ENCODE measurements around the gene YWHAQ.
"Not testable (repeated sequence)": the region's sequence is repeated elsewhere in the genome, so short reads cannot be mapped to it uniquely, and the experiment has no call there.

YWHAQ gene

DNA sequence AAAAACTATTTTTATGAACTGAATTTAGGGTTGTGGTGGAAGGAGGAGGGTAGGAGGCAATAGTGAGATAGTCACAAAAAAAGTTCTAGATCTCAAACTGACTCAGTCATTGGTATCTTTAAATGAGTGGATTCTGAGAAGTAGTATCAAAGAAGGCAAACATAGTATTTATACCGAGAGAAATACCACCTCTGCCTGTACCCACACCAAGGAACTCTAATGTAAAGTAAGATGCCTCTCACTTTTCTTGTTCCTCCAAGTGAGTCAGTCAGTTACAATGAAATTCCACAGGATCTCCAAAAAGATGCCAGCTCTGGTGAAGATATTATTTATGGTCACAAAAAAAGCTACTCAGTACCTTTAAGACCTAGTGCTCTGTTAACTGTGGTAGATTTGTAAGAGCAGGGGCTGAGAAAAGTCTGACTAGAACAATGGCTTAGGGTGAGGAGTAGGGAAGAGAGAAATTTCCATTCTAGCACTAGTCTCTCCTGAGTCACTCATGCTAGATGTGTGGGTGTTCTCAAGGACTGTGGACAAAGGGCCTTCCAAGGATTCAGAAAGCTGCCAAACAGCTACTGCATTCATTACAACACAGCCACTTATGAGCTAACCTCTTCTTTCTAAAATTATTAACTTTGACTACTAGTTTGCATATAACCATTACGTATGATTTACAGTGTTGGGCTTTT lies 36.3 kb downstream of the YWHAQ start:
- no peak for DNase-seq (ENCODE audit: low read depth, low spot score)

- no peak for DNase-seq (ENCODE audit: low read depth, low spot score)
These were observed 36.9 kb downstream of the YWHAQ start for GRCh38 chr2:9593925-9594324.

DNA sequence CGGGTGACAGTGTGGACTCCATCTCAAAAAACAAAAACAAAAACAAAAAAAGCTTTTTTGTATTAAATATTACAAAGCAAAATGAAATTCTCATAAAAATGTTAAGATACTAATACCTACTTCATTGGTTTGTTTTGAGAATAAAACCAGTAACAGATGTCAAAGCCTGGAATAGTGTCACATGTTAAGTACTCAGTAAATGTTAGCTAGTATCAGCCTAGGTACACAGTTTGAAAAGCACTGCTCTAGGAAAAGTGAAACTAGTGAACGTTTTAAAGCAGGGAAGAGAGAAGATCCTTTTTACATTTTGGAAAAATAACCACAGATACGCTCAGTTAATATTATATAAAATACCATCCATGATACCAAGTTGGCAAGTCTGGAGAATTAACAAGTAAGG lies 38.1 kb downstream of the YWHAQ start:
- no peak for DNase-seq (ENCODE audit: low read depth, low spot score)

DNA sequence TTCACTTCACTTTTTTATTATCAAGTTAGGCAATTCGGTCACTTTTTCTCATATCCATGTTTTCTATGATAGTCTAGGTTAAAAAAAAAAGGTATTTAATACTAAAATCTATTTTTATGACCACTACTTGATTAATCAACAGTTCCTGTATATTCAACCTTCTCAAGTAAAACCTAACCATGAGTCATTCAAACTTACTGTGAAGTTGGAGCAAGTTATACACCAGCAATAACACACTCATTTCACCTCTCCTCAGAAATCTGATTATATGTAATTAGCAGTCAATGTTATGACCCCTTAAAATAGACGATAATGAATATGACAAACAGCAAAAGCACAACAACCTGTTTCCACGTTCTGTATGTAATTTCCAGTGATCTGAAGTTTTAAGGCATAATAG lies 40.2 kb downstream of the YWHAQ start:
- DNase-seq (ENCODE audit: low read depth, low spot score) = no peak

DNA sequence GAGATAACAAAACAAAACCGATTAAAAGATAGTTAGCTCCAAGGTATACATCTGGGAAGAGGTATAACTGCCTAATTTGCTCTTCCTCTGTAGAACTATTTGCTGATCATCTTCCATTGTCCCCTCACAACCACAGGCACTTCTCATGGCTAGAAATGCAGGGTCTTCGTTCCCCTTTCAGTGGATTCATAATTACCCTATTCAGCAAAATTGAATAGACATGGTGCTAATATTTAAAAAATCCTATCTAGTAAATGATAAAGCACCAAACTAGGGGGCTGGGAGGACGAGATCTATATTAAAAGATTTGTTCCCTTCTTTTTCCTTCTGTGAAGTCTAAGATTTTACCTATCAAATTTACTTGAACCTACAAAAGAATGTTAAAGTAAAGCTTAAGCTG lies 44.3 kb downstream of the YWHAQ start:
- DNase-seq (ENCODE audit: low read depth, low spot score) = no peak

- DNase-seq (ENCODE audit: low read depth, low spot score) = no peak
These were observed 45.3 kb downstream of the YWHAQ start for GRCh38 chr2:9585486-9585885.

- not testable (repeated sequence) for DNase-seq (ENCODE audit: low read depth, low spot score)
These were observed 45.9 kb downstream of the YWHAQ start for GRCh38 chr2:9584902-9585301.

- no peak for DNase-seq (ENCODE audit: low read depth, low spot score)
These were observed 48.2 kb downstream of the YWHAQ start for GRCh38 chr2:9582624-9583023.

DNA sequence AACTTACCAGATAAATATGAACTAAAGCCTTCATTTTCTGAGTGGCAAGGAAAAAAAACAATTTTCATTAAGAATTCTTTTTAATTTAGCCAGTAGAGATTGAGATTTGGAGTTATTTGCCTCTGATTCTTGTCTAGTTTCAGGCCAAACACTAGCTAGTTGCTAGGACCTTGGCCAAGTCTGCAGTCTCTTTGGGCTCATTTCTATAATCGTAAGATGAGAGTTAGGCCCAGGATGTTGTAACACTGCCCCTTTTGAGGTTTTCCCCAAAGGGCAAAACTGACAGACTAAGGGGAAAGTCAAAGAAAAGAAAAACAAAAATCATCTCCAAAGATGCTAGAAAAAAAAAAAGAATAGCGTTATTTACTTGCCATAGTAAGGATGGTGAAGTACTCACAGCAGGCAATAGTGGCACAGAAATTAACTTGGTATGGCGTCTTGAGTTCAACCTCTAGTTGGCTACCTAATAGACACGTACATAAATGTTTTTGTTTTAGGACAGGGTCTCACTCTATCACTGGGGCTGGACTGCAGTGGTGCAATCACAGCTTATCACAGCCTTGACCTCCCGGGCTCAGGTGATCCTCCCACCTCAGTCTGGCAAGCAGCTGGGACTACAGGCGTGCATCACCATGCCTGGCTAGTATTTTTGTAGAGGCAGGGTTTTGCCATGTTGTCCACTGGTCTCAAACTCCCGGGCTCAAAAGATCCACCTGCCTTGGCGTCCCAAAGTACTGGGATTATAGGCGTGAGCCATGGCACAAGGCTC lies 52.1 kb downstream of the YWHAQ start:
- no peak for DNase-seq (ENCODE audit: low read depth, low spot score)

DNA sequence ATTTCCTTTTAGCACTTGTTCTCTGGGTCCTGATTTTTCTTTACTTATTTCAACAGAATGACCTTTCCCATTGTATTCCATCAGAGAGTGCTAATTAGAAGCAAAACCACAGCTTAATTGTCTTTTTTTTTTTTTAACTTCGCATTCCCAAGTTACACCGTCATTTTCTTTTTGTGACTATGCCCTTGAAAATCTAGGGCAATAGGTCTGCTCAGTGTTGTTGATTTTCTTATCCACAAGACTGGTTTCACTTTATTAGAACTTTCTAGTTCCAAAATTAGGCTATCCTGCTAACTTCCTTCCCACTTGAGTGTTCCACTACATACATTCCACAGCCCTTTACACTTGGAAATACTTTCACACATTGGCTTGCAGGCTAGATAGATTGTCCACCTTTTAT lies 56.5 kb downstream of the YWHAQ start:
- DNase-seq (ENCODE audit: low read depth, low spot score) = no peak

- no peak for DNase-seq (ENCODE audit: low read depth, low spot score)
These were observed 57.0 kb downstream of the YWHAQ start for GRCh38 chr2:9573840-9574239.

GRCh38 chr2:9573013-9573720 lies 57.6 kb downstream of the YWHAQ start:
- DNase-seq (ENCODE audit: low read depth, low spot score) = no peak

DNA sequence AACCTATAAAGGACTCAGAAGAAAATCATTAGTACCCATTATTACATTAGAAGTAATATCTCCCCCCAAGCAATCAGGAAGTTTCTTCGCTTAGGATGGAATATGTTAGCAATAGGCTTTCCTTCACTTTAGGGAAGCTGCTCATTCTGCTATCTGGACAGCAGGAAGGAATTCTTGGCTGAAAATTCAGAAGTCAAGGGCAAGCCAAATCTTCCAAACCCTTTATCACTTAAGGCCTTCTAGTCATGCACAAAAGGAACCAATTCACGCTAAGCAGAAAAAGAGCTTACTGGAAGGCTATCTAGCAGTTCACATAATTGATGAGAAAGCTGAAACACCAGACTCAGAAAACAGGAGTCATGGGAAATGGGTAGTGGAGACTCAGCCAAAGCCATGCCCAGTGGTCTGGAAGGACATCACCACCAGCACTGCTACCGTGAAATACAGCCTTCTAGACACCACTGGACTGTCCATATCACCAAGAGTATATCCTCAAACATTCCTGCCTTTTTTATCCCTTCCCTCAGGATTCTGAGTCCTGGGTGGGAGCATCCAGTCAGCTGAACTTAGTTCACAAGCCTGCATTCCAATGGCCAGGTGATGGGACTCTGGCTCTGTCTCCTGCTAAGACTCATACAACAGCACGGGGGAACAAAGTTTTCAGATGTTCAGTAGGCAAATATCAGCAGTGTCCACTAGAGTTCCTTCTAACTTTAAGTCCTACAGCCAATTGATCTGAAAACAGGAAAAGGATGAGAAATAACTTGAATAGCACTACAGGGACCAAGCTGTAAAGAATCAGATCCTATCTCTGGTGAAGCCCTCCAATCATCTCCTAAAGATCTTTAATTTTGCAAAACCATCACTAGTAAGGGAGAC lies 60.4 kb downstream of the YWHAQ start:
- DNase-seq (ENCODE audit: low read depth, low spot score) = no peak

GRCh38 chr2:9565436-9566153 lies 65.2 kb downstream of the YWHAQ start:
- peak; percentile 78 for DNase-seq (ENCODE audit: low read depth, low spot score)

- DNase-seq (ENCODE audit: low read depth, low spot score) = no peak
These were observed 70.2 kb downstream of the YWHAQ start for GRCh38 chr2:9560628-9561027.

DNA sequence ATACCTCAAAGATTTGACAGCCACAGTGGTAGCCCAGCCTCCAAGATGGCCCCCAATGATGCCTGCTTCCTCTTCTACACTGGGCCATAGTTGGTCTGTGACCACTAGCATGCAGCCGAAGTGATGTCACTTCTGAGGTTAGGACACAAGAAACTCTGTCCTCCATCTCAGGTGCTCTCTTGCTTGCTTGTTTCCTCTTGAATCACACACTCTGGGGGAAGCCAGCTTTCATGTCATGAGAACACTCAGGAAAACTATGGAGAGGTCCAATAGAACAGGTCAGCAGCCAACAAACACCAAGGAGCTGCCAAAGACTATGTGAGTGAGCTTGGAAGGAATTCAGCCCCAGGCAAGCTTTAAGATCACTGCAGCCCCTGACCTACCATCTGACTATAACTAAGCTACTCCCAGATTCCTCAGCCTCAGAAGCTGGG lies 71.8 kb downstream of the YWHAQ start:
- no peak for DNase-seq (ENCODE audit: low read depth, low spot score)

DNA sequence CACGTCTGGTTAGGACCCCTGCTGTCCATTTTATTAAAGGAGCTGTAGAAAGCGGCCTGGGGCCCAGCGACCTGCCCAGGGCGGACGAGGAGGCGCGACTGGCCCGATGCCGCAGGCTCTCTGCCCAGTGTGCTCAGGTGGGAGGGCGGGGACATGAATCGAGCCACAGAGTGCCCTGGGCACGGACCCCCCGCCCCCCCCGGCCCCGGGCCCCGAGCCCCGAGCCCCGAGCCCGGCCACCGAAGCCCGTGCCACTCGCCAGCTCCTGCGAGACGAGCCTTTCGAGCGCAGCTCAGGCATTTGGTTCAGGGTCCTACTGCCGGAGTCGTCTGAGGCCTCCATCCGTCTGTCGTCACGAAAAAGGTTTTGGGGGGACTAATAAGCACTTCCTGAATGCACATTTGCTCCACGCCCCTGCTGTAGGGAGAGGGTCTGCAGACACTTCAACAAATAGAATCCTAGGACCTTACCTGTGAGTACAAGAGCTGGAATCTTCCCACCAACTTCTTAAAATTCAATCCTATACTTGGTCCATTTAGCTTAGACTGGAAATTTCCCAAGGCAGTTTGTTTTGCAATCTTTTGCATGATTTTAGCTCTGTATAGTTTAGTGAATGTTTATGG lies 74.6 kb downstream of the YWHAQ start:
- DNase-seq (ENCODE audit: low read depth, low spot score) = no peak

DNA sequence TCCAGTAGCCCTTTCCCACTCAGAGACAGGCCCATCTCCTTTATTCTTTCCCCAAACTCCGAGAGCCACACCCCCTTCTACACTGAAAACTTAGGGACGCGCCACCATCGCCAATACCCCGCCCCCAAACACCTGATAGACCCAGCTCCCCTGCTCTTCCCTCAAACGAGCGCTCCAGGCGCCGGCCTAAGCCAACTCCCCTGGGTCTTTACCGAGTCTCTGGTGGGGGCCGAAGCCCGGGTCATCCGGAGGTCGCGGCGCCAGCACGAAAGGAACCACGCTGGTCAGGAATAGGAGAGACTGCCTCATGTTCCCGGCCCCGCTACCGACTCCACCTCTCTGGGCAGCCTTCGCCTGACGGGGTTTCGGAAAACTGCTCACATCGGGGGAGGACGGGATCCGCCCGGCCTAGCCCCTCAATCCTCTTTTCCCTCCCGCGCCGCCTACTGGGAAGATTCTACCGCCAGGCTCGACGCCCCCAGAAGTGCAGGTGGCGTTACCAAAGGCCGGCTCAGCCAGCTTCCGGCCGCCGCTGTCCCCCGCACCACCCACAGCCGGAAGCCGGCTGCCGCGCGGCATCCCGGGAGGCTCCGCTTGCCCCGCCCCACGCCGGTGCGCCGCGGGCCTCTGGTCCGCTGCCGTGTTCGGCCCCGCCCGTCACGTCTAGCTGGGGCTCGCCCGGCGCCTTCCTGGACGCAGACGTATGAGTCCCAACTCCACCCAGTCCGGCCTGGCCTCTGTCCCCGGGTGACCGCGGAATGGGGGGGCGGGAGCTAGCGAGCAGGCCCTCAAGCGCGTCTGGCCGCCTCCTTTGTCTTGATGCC lies 75.3 kb downstream of the YWHAQ start, which contains the start of gene ADAM17:
ADAM17 (minus strand) TSS at position 534 of the 824 bp plus-strand sequence; CDS start at position 309, 225 bp downstream.
- peak; percentile 90 for DNase-seq (ENCODE audit: low read depth, low spot score)

- no peak for DNase-seq (ENCODE audit: low read depth, low spot score)
These were observed 75.9 kb downstream of the YWHAQ start for GRCh38 chr2:9554921-9555296.
